Breast epithelium (tissue), 4 donors: ENCODE results near the gene RAB27A. TPM values are rescaled to one million over a fixed set of nuclear protein-coding genes. Genes with fewer than 3 reads are reported as not detected.

ENCODE experiments used
- DNase-seq, 2 donors: peaks; one replicate each; pipeline ENCODE4 v3.0.0-alpha.2; 2019; ENCODE audit warnings: low spot score in 2 of 2
- H3K27ac ChIP-seq, 2 donors: fragments of 200-600 bp; sonication (generic) in 1 of 2; one replicate each; pipeline ENCODE4 v1.5.1; 2016 to 2019; ENCODE audit warnings: mild to moderate bottlenecking in 1 of 2
- H3K27me3 ChIP-seq, 2 donors: fragments of 200-600 bp; sonication (generic) in 1 of 2; one replicate each; pipeline versions ENCODE4 v1.5.1 to v1.6.0; 2017 to 2019; ENCODE audit warnings: control low read depth in 1 of 2, mild to moderate bottlenecking in 1 of 2
- H3K36me3 ChIP-seq: fragments of 200-600 bp; one replicate; pipeline ENCODE4 v1.5.1; 2019
- H3K4me1 ChIP-seq, 2 donors: fragments of 200-600 bp; sonication (generic); one replicate each; pipeline ENCODE4 v1.5.1; 2016 to 2019; ENCODE audit warnings: control low read depth in 1 of 2
- H3K4me3 ChIP-seq, 3 donors: fragments of 200-600 bp; sonication (generic); 1 replicate in 2 of 3; 2 replicates in 1 of 3; pipeline ENCODE4 v1.5.1; 2016 to 2019; ENCODE audit warnings: mild to moderate bottlenecking in 3 of 3, moderate library complexity in 2 of 3
- H3K9me3 ChIP-seq, 2 donors: fragments of 200-600 bp; sonication (generic) in 1 of 2; one replicate each; pipeline ENCODE4 v1.5.1; 2016 to 2019; ENCODE audit warnings: control low read depth in 1 of 2
- CTCF ChIP-seq, 3 donors: fragments of 450-650 bp; IDR thresholded peaks; one replicate each; pipeline ENCODE4 v1.5.1; 2016 to 2017; ENCODE audit warnings: antibody characterized with exemption in 3 of 3, mild to moderate bottlenecking in 3 of 3, moderate library complexity in 3 of 3
- POLR2A ChIP-seq: fragments of 450-650 bp; IDR thresholded peaks from one replicate; pipeline ENCODE4 v1.6.1; 2016; ENCODE audit warnings: antibody characterized with exemption, mild to moderate bottlenecking, moderate library complexity
- POLR2AphosphoS5 ChIP-seq, 3 donors: sonication (generic); formaldehyde crosslinking; IDR thresholded peaks; one replicate each; pipeline ENCODE4 v1.6.1; 2017; ENCODE audit warnings: antibody characterized with exemption in 3 of 3
- intact Hi-C: fragments of 100-400 bp; cut with DNase I; formaldehyde crosslinking; loops from one replicate; pipeline ENCODE4 v1.15.1; 2023; ENCODE audit warnings: low total_unique reads
- total RNA-seq, 3 donors: library from RNA; depleted of rRNA; stranded (reverse); fragments of >200 nt; gene quantifications; one replicate each; pipeline ENCODE4 v1.1.0, GENCODE V29; 2016

RAB27A gene
- total RNA-seq, 3 donors from 2014 or later, result 7.4 to 21.3 (median 18.3) TPM

GRCh38 chr15:55221090-55222011 lies 68.3 kb downstream of the RAB27A start:
- Histone ChIP-seq H3K36me3 (no peaks in the 10 kb centered on the region), H3K27me3 (no peaks in the 10 kb centered on the region), H3K4me3 (no peak overlapping the region), H3K9me3 (no peaks in the 10 kb centered on the region), H3K4me1 (no peaks in the 10 kb centered on the region), H3K27ac (peak overlapping the region; percentile 83 to 95)
- no peak for DNase-seq
- intact Hi-C loops, result loop anchor here (10.0 kb wide), 1 partner anchor 63 kb away; the partner anchor contains the start of gene RAB27A
- peak; percentile 26 to 72 (median 37) for TF ChIP-seq POLR2AphosphoS5 (IDR thresholded peaks at IDR 0.05)
- no peak for TF ChIP-seq POLR2A

GRCh38 chr15:55220606-55221005 lies 69.0 kb downstream of the RAB27A start:
- intact Hi-C loops, result loop anchor here (10.0 kb wide), 1 partner anchor 64 kb away; the partner anchor contains the start of gene RAB27A
- no peaks in the 10 kb centered on the region for H3K4me1 ChIP-seq

GRCh38 chr15:55218056-55218455 lies 71.6 kb downstream of the RAB27A start:
- H3K4me3 ChIP-seq, result no peak overlapping the region
- no peaks in the 10 kb centered on the region for H3K9me3 ChIP-seq
- no peak for DNase-seq
- no peaks in the 10 kb centered on the region for H3K27me3 ChIP-seq
- no peak for TF ChIP-seq CTCF (IDR thresholded peaks at IDR 0.05)
- TF ChIP-seq POLR2AphosphoS5 (IDR thresholded peaks at IDR 0.05), result no peak
- no peak for TF ChIP-seq POLR2A
- intact Hi-C loops, result no loop called here
- no peaks in the 10 kb centered on the region for H3K4me1 ChIP-seq
- H3K27ac ChIP-seq, result no peak overlapping the region
- no peaks in the 10 kb centered on the region for H3K36me3 ChIP-seq

More at GRCh38 chr15:55220606-55221005, 69.0 kb downstream of the RAB27A start:
- no peaks in the 10 kb centered on the region for H3K36me3 ChIP-seq
- H3K4me3 ChIP-seq, result no peak overlapping the region
- DNase-seq, result no peak
- H3K27ac ChIP-seq, result peak overlapping the region; percentile 83 to 95
- no peak for TF ChIP-seq CTCF (IDR thresholded peaks at IDR 0.05)
- no peak for TF ChIP-seq POLR2AphosphoS5 (IDR thresholded peaks at IDR 0.05)
- no peak for TF ChIP-seq POLR2A
- no peaks in the 10 kb centered on the region for H3K27me3 ChIP-seq
- no peaks in the 10 kb centered on the region for H3K9me3 ChIP-seq

GRCh38 chr15:55204464-55204863 lies 85.1 kb downstream of the RAB27A start:
- intact Hi-C loops, result no loop called here
- Histone ChIP-seq H3K27me3 (no peaks in the 10 kb centered on the region), H3K27ac (no peak overlapping the region), H3K36me3 (no peaks in the 10 kb centered on the region), H3K9me3 (no peaks in the 10 kb centered on the region), H3K4me1 (no peaks in the 10 kb centered on the region), H3K4me3 (no peak overlapping the region)
- TF ChIP-seq POLR2AphosphoS5 (IDR thresholded peaks at IDR 0.05) (no peak), POLR2A (no peak), CTCF (IDR thresholded peaks at IDR 0.05) (no peak)
- DNase-seq, result no peak

- TF ChIP-seq CTCF (IDR thresholded peaks at IDR 0.05), result no peak
- TF ChIP-seq POLR2A, result no peak
- no peak for TF ChIP-seq POLR2AphosphoS5 (IDR thresholded peaks at IDR 0.05)
- Histone ChIP-seq H3K27ac (no peak overlapping the region), H3K4me1 (no peaks in the 10 kb centered on the region), H3K4me3 (no peak overlapping the region), H3K9me3 (no peaks in the 10 kb centered on the region), H3K27me3 (no peaks in the 10 kb centered on the region), H3K36me3 (no peaks in the 10 kb centered on the region)
- no peak for DNase-seq
- intact Hi-C loops, result no loop called here
Observed at GRCh38 chr15:55202206-55202605, 87.4 kb downstream of the RAB27A start.
